AG20443 (cell line): ENCODE results near the gene SLC22A31.

Source experiments
- DNase-seq: peaks from one replicate; pipeline ENCODE4 v3.0.0; 2012; ENCODE audit warnings: low spot score, mixed read lengths

SLC22A31 gene

GRCh38 chr16:89164847-89165680 lies 35.3 kb downstream of the SLC22A31 start:
- no peak for DNase-seq

- no peak for DNase-seq
Observed at GRCh38 chr16:89164436-89164835, 35.9 kb downstream of the SLC22A31 start.

- DNase-seq, result no peak
Observed at GRCh38 chr16:89163297-89163696, 37.0 kb downstream of the SLC22A31 start.

GRCh38 chr16:89161763-89162713 lies 38.3 kb downstream of the SLC22A31 start:
- no peak for DNase-seq

DNA sequence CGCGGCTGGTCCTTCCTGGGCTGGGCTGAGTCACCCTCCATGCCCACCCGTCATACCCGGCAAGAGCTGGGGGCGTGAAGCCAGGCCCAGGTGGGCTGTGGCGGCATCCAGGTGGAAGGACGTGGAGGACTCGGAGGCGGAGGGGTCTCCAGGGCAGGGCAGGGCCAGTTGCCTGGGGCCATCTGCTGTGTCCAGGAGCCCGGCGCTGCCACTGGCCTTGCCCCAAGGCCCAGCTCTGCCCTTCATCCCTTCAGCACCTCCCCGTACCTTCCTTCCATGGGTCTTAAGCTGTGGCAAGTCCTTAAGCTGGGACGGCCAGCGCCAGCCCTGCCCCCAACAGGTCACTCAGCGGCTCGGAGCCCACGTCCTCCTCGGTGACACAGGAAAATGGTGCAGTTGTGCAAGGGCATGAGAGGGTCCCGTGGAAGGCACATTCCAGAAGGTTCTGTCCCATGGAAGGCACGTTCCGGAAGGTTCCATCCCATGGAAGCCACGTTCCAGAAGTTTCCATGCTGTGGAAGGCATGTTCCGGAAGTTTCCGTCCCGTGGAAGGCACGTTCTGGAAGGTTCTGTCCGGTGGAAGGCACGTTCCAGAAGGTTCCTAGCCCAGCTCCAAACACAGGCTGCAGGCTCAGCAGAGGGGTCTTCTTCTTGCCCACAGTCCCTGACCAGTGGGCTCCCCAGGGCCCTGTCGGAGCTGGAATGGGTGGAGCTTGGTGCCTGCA lies 39.2 kb downstream of the SLC22A31 start:
- DNase-seq, result no peak

DNA sequence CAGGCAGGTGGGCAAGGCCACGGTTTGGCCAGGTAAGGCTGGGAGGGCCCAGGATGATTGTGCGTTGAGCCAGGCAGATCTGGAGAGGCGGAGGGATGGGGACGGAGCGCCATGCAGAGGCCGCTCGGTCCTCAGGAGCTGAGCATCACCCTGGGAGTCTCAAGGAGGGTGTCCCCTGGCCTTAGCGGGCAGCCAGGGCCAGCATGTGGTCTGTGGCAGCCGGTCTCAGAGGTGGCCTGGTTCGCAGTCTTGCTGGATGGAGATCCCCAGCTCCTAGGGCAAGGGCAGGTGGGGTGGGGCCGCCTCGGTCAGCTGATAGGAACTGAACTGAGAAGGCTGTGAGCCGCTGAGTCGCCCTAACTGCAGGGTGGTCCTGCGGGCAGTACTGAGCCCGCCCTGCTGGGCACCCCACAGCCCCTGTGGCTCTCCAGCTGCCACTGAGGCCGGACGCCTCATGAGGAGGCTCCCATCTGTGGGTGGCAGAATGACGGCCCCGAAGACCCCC lies 40.4 kb downstream of the SLC22A31 start:
- DNase-seq, result no peak

GRCh38 chr16:89159066-89159849 lies 41.1 kb downstream of the SLC22A31 start:
- no peak for DNase-seq

GRCh38 chr16:89157778-89158177 lies 42.6 kb downstream of the SLC22A31 start:
- no peak for DNase-seq

DNA sequence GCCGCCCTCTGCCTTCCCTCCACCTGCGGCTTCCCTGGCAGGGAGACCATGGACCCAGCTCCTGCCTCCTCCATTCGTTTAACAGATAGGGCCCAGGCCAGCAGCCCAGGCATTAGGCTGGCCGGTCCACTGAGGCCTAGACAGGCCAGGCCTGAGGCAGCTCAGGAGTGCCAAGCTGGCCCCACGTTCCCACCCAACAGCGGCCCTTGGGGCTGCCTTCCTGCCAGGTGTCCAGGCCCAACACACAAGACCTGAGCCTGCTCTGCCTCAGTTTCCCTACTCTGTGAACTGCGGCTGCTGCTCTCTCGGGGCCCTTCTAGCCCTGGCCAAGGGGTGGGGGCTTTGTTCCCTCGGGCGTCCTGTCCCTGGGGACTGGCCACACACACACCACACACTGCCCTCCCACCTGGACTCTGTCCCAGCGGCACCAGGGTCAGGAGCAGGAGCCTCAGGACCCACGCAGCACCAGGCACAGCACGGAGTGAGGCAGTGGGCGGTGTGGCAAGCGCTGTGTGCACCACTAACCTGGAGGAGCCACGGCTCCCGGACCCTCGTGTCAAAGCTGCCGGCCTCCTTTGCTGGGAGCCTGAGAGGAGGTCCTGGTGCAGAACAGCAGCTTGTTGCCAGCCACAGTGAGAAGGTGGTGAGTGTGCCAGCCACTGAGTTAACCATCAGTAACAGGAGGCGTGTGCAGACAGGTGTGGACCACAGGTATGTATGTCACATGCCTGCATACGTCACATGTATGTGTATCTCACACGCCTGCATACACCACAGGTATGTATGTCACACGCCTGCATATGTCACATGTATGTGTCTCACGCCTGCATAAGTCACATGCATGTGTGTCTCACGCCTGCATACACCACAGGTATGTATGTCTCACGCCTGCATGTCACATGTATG lies 43.3 kb downstream of the SLC22A31 start:
- no peak for DNase-seq

DNA sequence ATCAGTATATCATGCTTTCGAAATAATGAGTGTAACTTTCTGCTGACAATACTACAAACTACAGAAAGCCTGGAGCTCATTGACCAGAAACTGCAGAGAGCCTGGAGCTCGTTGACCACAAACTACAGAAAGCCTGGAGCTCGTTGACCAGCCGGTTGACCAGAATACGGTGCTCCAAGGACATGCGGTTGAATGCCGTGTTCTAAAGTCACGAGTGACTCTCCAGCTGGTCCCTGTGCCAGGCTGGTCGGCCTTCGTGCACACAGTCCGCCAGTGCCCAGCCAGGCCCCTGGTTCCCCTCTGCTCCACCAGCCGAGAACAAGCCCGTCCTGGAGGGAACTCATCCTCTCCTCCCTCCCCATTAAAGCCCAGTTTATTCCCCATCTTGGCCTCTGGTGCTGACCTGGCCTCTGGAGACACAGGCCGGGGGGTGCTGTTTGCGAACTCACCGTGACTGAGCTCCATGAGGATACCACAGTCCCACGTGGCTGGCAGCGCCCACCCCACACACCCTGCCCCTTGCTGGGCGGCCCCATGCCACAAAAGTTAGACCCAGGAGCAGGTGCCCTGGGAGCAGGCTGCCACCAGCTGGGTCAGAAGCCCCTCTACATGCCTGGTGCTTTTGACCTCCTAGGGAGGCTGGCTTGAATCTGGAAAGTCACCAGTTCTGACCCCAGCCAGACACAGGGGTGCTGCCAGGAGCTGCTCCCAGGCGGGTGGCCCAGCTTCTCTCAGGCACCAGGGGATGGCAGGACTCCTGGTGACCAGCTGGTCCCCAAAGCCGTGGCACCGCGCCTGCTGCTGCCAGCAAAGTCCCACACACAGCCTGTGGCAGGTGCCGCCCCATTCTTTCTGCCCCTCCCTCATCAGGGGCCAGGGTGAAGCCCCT lies 44.2 kb downstream of the SLC22A31 start:
- DNase-seq, result peak; percentile 33

GRCh38 chr16:89155184-89155679 lies 45.1 kb downstream of the SLC22A31 start:
- peak; percentile 90 for DNase-seq

- DNase-seq, result no peak
Observed at GRCh38 chr16:89154390-89155183, 45.8 kb downstream of the SLC22A31 start.

DNA sequence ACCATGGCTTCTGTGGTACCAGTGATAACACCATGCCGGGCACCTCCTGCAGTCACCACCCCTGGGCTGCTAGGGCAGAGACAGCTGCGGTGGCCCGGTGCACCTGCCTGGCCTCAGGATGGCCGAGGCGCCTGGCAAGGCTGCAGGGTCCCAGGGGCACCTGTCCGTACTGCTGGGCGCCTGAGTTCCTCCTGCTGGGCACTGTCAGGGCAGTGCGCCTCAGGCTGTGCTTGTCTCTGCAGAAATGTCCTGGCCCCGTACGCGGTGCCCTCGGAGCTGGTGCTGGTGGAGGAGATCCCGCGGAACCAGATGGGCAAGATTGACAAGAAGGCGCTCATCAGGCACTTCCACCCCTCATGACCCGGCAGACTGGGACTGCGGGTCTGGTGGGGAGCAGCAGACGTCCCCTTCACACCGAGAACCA lies 46.5 kb downstream of the SLC22A31 start:
- DNase-seq, result no peak

- no peak for DNase-seq
Observed at GRCh38 chr16:89152831-89153700, 47.3 kb downstream of the SLC22A31 start.

DNA sequence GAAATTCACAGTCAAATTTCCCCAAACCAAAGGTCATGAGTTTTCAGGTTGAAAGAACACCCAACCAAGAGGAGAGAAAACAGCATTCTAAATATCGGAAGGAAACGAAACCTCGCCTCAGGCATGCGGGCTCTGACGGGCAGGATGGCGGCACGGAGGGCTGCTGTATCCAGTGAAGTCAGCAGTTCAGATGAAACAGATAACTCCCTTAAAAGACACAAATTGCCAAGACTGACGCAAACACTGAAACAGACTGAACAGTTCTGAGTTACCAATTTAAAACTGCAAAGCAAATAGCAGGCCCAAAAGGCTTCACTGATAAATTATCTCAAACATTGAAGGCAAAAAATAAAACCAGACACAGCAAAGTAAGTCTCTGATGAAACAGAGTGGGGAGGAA lies 49.4 kb downstream of the SLC22A31 start:
- DNase-seq, result no peak

GRCh38 chr16:89150090-89150835 lies 50.1 kb downstream of the SLC22A31 start:
- DNase-seq, result no peak
